Measurements from ENCODE around the gene TYW3.
"Not testable (repeated sequence)": the region's sequence is repeated elsewhere in the genome, so short reads cannot be mapped to it uniquely, and the experiment has no call there.

Gene TYW3

GRCh38 chr1:74737333-74737732 is 4.4 kb downstream of the TYW3 start:
- in situ Hi-C loops (cut with MboI; ENCODE audit: low sequenced_read_pairs, unreplicated experiment), result no loop called here
- no peak for DNase-seq (ENCODE audit: low spot score)
- TF ChIP-seq CTCF (IDR thresholded peaks at IDR 0.05; ENCODE audit: borderline replicate concordance, control extremely low read depth, extremely low read depth, insufficient read depth, missing control alignments), result no peak

- in situ Hi-C loops (cut with MboI; ENCODE audit: low sequenced_read_pairs, unreplicated experiment); DNase-seq (ENCODE audit: low spot score): not testable (repeated sequence)
These were observed 7.5 kb downstream of the TYW3 start for GRCh38 chr1:74740307-74740980.

GRCh38 chr1:74745247-74745646 is 12.3 kb downstream of the TYW3 start:
- DNase-seq (ENCODE audit: low spot score); in situ Hi-C loops (cut with MboI; ENCODE audit: low sequenced_read_pairs, unreplicated experiment): not testable (repeated sequence)

GRCh38 chr1:74748960-74749359 is 16.0 kb downstream of the TYW3 start:
- DNase-seq (ENCODE audit: low spot score), result peak; percentile 33
- in situ Hi-C loops (cut with MboI; ENCODE audit: low sequenced_read_pairs, unreplicated experiment), result no loop called here
- no peak for TF ChIP-seq CTCF (IDR thresholded peaks at IDR 0.05; ENCODE audit: borderline replicate concordance, control extremely low read depth, extremely low read depth, insufficient read depth, missing control alignments)

- DNase-seq (ENCODE audit: low spot score), result no peak
- in situ Hi-C loops (cut with MboI; ENCODE audit: low sequenced_read_pairs, unreplicated experiment), result no loop called here
- TF ChIP-seq CTCF (IDR thresholded peaks at IDR 0.05; ENCODE audit: borderline replicate concordance, control extremely low read depth, extremely low read depth, insufficient read depth, missing control alignments), result no peak
These were observed 20.2 kb downstream of the TYW3 start for GRCh38 chr1:74753104-74753503.

GRCh38 chr1:74755475-74755874 is 22.5 kb downstream of the TYW3 start:
- no peak for TF ChIP-seq CTCF (IDR thresholded peaks at IDR 0.05; ENCODE audit: borderline replicate concordance, control extremely low read depth, extremely low read depth, insufficient read depth, missing control alignments)
- in situ Hi-C loops (cut with MboI; ENCODE audit: low sequenced_read_pairs, unreplicated experiment), result no loop called here
- DNase-seq (ENCODE audit: low spot score), result no peak

GRCh38 chr1:74756650-74757049 is 23.7 kb downstream of the TYW3 start:
- in situ Hi-C loops (cut with MboI; ENCODE audit: low sequenced_read_pairs, unreplicated experiment), result not testable (repeated sequence)

GRCh38 chr1:74763807-74764206 is 30.9 kb downstream of the TYW3 start:
- no peak for DNase-seq (ENCODE audit: low spot score)
- TF ChIP-seq CTCF (IDR thresholded peaks at IDR 0.05; ENCODE audit: borderline replicate concordance, control extremely low read depth, extremely low read depth, insufficient read depth, missing control alignments), result no peak
- in situ Hi-C loops (cut with MboI; ENCODE audit: low sequenced_read_pairs, unreplicated experiment), result loop anchor here (10.0 kb wide), 1 partner anchor 431 kb away; no protein-coding TSS in a partner anchor

More at GRCh38 chr1:74756650-74757049, 23.7 kb downstream of the TYW3 start:
- DNase-seq (ENCODE audit: low spot score), result not testable (repeated sequence)

Measured in GM13976 (cell line).